Ascending aorta (tissue), 2 donors: ENCODE results near the gene SPDEF. TPM values are rescaled to one million over a fixed set of nuclear protein-coding genes. Genes with fewer than 3 reads are reported as not detected.

Source experiments
- DNase-seq, 2 donors: peaks; one replicate each; pipeline ENCODE4 v3.0.0-alpha.2; 2019; ENCODE audit warnings: low spot score in 2 of 2
- H3K27ac ChIP-seq, 2 donors: fragments of 200-600 bp; sonication (generic); one replicate each; pipeline ENCODE4 v1.5.1; 2016 to 2017; ENCODE audit warnings: mild to moderate bottlenecking in 1 of 2
- H3K27me3 ChIP-seq: fragments of 200-600 bp; sonication (generic); one replicate; pipeline ENCODE4 v1.5.1; 2017
- H3K36me3 ChIP-seq, 2 donors: fragments of 200-600 bp; sonication (generic); one replicate each; pipeline ENCODE4 v1.5.1; 2016
- H3K4me1 ChIP-seq, 2 donors: fragments of 200-600 bp; sonication (generic); one replicate each; pipeline ENCODE4 v1.5.1; 2016 to 2017; ENCODE audit warnings: mild to moderate bottlenecking in 1 of 2
- H3K4me3 ChIP-seq, 2 donors: fragments of 200-600 bp; sonication (generic); one replicate each; pipeline ENCODE4 v1.5.1; 2016 to 2017; ENCODE audit warnings: mild to moderate bottlenecking in 1 of 2
- H3K9me3 ChIP-seq, 2 donors: fragments of 200-600 bp; sonication (generic); one replicate each; pipeline ENCODE4 v1.5.1; 2016
- CTCF ChIP-seq, 3 experiments: fragments of 200-600 bp in 2 of 3; fragments of 450-650 bp in 1 of 3; sonication (generic) in 2 of 3; IDR thresholded peaks; one replicate each; pipeline ENCODE4 v1.5.1; 2016 to 2019; ENCODE audit warnings: antibody characterized with exemption in 3 of 3, mild to moderate bottlenecking in 1 of 3, moderate library complexity in 1 of 3
- intact Hi-C: fragments of 100-400 bp; cut with DNase I; formaldehyde crosslinking; loops from one replicate; pipeline ENCODE4 v1.15.1; 2023
- total RNA-seq: library from RNA; depleted of rRNA; stranded (reverse); fragments of >200 nt; gene quantifications from one replicate; pipeline ENCODE4 v1.1.0, GENCODE V29; 2016

Gene SPDEF
- total RNA-seq, 1 donor from 2014 or later = not detected

- DNase-seq = no peak
- no peak for TF ChIP-seq CTCF (IDR thresholded peaks at IDR 0.05)
- Histone ChIP-seq H3K36me3 (no peaks in the 10 kb centered on the region), H3K4me3 (no peak overlapping the region), H3K27me3 (no peaks in the 10 kb centered on the region), H3K9me3 (no peaks in the 10 kb centered on the region), H3K27ac (no peak overlapping the region), H3K4me1 (no peaks in the 10 kb centered on the region)
- intact Hi-C loops = no loop called here
Measured at GRCh38 chr6:34547701-34548644, 8.2 kb downstream of the SPDEF start.

DNA sequence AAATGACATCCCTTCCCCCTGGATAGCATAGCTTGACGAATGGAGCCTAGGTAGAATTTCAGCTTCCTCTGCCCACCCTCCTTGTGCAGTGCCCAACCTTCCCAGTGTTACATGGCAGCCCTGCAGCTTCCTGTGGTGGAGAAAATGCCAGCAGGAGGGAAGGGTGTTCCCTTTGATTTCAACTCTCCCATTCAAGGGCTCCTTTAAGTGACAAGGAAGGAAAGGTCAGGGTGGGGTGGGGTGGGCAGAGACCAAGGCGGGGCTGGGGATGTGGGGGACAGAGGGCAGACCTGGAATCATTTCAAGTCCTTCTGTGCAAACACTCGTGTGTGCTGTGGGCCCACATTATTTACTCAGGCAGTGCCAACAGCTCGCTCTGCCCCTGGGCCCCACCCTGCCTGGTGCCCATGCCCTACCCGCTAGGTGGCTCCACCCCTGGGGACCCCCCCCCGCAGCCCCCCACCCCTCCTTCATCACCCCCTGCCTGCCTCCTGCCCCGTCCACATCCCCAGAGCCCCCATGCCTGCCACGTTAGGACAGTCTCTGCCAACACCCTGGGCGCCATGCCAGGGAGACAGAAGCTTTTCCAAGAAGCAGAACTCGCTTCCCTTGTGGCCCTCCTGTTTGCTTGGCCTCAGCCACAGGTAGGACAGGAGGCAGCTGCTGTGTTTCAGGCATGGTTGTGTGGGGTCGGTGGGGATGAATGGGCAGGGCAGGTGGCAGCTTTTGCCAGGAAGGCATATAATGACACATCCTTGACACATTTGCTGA is 9.4 kb downstream of the SPDEF start:
- intact Hi-C loops = no loop called here
- Histone ChIP-seq H3K36me3 (no peaks in the 10 kb centered on the region), H3K27ac (no peak overlapping the region), H3K4me1 (no peaks in the 10 kb centered on the region), H3K9me3 (no peaks in the 10 kb centered on the region), H3K27me3 (no peaks in the 10 kb centered on the region), H3K4me3 (no peak overlapping the region)
- no peak for TF ChIP-seq CTCF (IDR thresholded peaks at IDR 0.05)
- no peak for DNase-seq

- no peaks in the 10 kb centered on the region for H3K4me1 ChIP-seq
- H3K27me3 ChIP-seq = no peaks in the 10 kb centered on the region
- no peak overlapping the region for H3K4me3 ChIP-seq
- TF ChIP-seq CTCF (IDR thresholded peaks at IDR 0.05) = no peak
- no peaks in the 10 kb centered on the region for H3K36me3 ChIP-seq
- H3K27ac ChIP-seq = no peak overlapping the region
- no peaks in the 10 kb centered on the region for H3K9me3 ChIP-seq
- no peak for DNase-seq
- intact Hi-C loops = no loop called here
Measured at GRCh38 chr6:34544776-34545471, 11.2 kb downstream of the SPDEF start.

- Histone ChIP-seq H3K27ac (no peak overlapping the region), H3K27me3 (no peaks in the 10 kb centered on the region), H3K4me1 (no peaks in the 10 kb centered on the region), H3K9me3 (no peaks in the 10 kb centered on the region), H3K36me3 (no peaks in the 10 kb centered on the region), H3K4me3 (no peak overlapping the region)
- no peak for TF ChIP-seq CTCF (IDR thresholded peaks at IDR 0.05)
- no peak for DNase-seq
- intact Hi-C loops = no loop called here
Measured at GRCh38 chr6:34544052-34544604, 12.0 kb downstream of the SPDEF start.

DNA sequence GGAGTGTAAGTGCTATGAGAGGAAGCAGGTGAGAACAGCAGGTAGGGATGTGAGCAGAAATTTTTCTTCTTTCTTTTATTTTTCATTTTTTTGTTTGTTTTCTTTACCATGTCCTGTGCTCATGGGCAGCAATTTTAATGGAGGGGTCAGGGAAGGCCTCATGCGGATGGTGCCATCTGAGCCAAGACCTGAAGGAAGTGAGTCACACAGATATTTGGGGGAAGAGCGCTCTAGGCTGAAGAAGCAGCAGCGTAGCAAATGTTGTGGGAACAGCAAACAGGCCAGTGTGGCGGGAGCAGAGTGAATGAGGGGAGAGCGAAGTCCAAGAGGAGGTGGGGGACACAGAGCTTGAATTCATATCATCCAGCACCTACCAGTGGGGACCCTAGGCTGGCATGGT is 12.7 kb downstream of the SPDEF start:
- no peak overlapping the region for H3K4me3 ChIP-seq
- H3K9me3 ChIP-seq = no peaks in the 10 kb centered on the region
- no peak overlapping the region for H3K27ac ChIP-seq
- no peak for DNase-seq
- H3K36me3 ChIP-seq = no peaks in the 10 kb centered on the region
- H3K27me3 ChIP-seq = no peaks in the 10 kb centered on the region
- no peaks in the 10 kb centered on the region for H3K4me1 ChIP-seq
- no peak for TF ChIP-seq CTCF (IDR thresholded peaks at IDR 0.05)
- intact Hi-C loops = no loop called here
